HG03558 (cell line): ENCODE data around the gene SPATA25.
"Not testable (repeated sequence)": the region's sequence is repeated elsewhere in the genome, so short reads cannot be mapped to it uniquely, and the experiment has no call there.

Experiments
- ATAC-seq: cut with Tn5 transposase; IDR thresholded peaks from one replicate; pipeline ENCODE4 v1.9.1; 2021; ENCODE audit warnings: moderate number of reproducible peaks; ENCODE audit not compliant: unreplicated experiment; ENCODE audit errors: extremely low read depth

SPATA25 gene

DNA sequence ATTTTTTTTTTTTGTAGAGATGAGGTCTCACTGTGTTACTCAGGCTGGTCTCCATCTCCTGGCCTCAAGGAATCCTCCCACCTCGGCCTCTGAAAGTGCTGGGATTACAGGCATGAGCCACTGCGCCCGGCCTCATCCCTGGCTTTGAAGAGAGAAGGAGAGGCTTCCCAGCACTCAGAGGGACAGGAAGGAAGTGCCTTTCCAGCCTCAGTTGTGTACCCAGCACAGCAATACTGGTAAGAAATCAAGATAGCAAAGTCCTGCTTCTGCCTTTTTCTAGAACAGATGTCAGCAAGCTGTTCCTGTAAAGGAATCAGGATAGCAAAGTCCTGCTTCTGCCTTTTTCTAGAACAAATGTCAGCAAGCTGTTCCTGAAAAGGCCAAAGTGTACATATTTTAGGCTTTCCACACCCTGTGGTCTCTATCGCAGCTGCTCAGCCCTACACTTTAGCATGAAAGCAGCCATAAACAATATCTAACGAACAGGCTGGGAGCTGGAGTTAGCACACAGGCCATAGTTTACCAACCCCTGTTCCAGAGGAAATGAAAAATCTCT lies 30.8 kb upstream of the SPATA25 start:
- no peak for ATAC-seq

DNA sequence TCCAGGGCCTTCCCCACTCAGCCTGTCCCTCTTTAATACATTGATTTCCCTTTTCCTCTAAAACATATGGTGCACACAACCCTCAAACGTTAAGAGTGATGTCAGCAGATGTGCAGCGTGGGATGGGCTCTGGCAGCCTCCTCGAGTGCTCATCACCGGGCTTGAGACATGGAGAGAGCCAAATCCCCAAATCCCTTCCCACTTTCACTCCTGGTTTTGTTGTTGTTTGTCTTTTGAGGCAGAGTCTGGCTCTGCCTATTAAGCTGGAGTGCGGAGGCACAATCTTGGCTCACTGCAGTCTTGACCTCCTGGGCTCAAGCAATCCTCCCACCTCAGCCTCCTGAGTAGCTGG lies 30.3 kb upstream of the SPATA25 start:
- no peak for ATAC-seq

DNA sequence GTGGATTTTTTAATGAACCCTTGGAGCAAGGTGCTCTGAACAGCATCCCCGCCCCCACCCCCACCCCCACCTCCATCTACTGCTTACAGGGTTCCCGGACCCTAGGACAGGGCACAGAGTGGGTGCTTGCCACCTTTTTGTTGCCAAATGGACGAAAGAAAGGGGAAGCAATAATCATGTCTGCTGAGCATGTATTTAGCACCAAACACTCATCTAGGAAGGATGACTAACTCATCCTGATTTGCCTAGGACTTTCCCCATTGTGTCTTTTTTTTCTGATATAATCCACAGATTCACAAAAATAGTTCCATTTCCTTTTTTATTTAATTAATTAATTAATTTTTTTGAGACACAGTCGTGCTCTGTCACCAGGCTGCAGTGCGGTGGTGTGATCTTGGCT lies 25.7 kb upstream of the SPATA25 start:
- no peak for ATAC-seq

DNA sequence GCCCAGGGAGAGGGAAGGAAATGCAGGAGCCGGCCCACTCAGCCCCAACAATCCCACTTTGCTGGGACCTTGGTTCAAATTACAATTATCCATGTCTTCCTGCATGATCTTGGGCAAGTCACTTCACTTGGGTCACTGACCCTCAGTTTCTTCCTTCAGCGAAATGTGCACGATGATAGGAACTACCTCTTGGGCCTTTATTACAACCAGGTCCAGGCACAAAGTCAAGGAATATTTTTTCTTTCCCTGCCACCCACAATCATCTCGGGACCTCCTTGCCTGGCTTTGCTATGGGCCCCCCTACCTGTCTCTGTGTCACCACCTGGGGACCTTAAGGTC lies 24.9 kb upstream of the SPATA25 start:
- no peak for ATAC-seq

DNA sequence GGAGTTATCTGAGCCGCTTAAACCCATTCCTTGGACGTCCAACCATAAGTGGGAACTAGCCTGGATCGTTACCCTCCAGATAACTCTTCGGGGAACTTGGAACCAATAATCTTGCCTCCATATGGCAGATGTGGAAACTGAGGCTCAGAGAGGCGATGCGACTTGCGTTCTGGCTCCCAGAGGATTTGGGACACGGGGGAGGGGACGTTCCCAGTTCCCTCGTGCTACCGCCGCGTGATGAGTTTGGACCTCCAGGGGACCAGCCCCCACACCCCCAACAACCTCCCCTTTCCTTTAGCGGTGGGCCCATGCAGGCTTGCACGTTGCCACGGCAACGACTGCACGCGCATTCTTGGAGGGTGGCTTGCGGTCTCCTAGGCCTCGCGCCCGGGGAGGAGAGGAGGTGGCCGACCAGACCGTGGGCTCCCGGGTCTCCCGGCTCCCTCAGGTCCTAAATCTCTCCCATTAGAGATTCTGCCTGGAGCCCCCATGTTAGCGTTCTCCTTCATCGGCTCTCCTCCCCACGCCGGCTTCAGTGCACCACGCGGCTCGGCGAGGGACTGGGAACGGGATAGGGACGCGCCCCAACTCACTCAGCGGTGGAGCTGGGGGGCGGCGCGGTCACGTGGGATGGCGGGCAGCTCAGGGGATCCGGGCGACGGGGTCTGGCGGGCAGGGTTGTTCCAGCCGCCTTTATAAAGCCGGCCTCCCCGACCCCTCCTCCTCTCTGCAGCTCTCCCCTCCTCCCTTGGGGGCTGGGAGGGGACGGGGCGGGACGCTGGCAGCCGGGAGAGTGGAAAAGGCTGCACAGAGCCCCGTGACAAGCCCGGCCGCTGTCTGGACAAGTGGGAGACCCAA lies 24.3 kb upstream of the SPATA25 start, which contains the start of gene PLTP:
Gene PLTP, minus strand, starts transcription at position 670 of the 858 bp plus-strand sequence. CDS start 703 bp downstream, outside the sequence.
- ATAC-seq, result no peak

DNA sequence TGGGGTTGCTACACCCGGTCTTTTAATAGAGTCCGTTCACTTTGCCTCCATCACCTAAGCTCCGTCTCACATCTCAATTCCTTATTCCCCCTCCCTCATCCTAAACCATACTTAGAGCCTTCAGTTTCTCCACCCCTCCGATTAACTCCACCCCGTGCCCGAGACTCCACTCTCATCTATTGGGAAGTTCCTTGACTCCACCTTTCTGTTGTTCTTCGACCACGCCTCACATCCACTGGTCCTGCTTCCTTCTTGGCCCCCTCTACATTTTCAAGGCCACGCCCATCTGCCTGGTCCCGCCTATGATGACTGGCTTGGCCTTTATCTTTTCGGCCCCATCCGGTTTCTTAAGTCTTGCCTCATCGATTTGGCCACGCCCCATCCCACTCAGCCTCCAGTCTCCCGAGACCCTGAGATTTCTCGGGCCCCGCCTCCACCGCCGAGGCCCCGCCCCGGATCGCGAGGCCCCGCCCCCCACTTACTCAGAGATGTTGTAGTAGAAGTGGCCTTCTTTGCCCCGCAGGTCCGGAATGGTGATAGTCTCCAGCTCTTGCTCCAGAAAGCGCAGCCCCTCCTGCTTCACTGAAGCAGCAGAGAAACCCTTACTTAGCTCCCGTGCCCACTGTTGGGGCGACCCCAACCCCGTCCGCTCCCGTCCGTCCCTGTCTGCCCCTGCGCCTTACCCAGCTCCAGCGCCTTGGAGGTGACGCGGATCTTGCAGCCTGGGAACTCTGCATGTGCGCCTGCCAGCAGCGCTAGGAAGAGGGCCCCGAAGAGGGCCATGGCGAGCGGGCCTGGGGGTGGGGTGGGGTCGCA lies 23.5 kb upstream of the SPATA25 start:
- ATAC-seq, result peak; percentile 84

DNA sequence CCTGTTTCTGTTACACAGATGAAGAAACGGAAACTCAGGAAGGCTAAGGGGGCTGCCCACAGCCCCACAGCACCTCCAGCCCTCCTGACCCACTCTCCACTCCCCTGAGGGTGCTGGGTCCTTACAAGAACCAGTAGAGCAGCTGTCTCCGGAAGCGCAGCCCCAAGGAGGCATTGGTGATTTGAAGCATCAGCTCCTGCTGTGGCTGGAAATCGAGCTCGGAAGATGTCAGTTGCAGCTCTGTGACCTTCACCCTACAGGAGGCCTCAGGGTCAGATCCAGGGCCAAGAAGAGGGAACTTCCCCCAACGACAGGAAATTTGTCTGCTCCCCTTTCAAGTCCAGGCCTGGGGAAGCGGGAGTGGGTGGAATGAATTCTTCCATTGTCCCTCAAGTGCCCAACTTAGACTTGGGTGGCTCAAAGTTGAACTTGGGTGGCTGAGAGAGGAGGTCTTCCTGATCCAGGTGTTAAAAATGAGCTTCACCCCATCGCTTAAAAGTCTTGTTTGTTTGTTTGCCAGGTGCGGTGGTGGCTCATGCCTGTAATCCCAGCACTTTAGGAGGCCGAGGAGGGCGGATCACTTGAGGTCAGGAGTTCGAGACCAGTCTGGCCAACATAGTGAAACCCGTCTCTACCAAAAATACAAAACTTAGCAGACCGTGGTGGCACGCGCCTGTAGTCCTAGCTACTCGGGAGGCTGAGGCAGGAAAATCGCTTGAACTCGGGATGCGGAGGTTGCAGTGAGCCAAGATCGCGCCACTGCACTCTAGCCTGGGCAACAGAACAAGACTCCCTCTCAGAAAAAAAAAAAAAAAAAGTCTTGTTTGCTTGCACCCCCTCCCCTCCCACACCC lies 22.6 kb upstream of the SPATA25 start:
- ATAC-seq, result no peak

DNA sequence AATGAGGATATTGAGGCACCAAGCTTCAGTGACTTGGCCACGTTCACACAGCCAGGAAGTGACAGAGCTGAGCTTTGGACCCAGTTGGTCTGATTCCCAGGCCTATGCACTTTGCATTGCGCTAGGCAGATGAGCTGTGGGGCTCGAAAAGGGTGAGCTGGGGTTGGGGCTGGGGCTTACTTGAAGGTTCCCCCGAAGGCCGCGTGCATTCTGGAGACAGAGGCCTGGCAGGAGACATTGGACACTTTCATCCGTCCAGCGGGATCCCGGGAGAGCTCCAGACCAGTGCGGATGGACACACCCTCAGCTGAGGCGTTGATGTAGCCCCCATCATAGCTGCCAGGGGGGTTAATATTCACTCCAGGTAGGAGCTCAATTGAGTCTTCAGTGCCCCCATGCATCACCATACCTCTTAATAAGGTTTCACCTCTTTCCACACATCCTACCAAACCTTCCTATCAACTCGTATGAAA lies 21.9 kb upstream of the SPATA25 start:
- no peak for ATAC-seq

DNA sequence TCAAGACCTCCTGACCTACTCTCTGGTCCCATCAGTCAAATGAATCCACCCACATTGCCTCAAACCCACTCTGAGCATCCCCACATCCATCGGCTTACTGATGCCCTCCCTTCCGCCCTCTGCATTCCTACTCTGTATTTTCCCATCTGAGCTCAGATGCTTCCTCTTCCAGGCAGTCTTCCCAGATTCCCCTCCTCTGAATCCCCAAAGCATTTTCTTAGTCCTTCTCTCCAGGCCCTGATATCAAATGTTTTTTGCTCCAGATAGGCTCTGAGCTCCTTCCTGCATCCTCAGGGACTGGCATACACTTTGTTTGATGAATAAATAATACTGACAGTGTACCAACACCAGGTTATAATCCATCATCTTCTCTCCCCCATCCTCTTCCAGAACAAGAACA lies 20.7 kb upstream of the SPATA25 start:
- no peak for ATAC-seq

DNA sequence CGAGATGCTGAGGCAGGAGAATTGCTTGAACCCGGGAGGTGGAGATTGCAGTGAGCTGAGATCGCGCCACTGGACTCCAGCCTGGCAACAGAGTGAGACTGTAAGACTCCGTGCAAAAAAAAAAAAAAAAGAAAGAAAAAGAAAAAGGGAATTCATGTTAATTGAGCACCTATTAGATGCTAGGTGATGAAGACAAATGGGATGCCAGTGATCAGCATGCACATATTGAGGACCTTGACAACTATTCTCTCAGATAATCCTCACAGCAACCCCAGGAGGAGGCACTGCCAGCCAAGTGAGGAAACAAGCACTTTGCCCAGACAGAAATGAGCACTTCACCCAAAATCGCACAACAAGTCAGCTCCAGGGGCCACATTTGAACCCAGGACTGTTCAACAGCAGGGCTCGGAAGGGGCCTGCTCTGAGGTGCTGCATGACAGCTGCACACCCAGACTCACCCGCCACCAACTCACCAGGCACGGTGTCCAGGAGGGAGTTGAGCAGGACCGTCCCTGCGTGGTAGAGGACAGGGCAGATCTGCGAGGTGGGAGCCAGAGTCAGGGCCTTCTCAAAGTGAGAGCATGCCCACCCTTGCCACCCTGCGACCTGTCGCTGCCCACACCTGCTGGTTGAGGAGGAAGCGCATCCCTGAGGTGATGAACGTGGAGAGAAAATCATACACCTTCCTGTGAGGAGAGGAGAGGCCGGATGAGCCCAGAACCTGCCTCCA lies 20.0 kb upstream of the SPATA25 start:
- ATAC-seq, result no peak

DNA sequence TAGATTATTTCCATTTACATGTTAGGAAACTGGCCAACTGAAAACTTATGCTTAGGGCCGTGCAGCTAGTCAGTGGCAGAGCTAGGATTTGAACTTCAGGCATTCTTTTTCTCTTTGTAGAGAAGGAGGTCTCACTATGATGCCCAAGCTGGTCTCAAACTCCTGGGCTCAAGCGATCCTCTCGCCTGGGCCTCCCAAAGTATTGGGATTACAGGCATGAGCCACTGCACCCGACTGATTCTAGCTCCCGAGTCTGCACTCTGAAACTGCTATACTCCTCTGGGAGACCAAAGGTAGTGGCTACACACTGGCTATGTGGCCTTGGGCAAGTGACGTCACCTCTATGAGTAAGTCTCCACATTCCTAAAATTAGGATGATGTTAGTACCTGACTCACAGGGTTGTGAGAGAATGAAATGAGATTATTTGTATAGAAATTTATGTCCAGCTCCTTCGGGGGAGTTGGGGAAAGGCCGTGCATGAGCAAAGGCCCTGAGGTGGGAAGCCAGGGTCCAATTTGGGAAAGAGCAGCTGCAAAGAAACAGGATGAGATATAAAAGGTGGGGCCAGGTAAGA lies 18.2 kb upstream of the SPATA25 start:
- ATAC-seq, result no peak

DNA sequence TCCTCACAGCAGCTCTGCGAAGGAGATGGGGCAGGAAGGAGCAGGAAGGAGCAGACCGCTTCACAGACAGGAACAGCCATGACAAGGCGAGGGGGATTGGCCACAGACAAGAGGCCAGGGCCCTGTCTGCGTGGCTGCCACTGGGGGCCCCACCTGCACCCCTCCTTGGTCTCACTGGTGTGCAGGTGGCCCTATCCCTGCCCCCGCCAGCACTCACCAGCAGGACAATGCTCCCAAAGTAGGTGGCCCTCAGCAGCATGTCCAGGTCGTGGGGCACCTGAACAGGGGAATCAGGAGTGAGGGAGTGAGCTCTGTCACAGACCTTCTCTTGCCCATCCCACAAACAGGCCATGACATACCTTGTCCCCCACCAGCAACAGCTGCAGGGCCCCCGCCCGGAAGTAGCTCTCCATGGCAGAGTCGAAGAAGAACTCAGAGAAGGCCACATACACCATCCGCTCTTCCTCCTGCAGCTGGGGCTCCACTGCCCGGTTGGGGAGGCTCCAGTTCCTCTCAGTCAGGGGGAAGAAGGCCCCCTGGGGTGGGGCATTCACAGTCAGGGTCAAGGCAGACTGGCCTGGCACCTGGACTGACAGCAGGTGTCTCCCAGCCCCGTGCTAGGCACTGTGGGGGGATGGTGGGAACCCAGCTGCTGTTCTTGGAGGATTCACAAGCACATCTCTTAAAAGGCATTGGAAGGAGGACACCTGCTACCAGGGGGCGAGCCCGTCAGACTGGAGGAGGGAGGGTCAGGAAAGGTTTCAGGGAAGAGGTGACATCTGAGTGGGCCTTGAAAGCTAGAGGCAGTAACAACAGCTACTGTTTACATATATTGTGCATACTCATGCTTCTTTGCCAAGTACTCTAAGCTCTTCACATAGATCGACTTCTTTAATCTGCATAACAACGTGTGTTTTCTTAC lies 17.4 kb upstream of the SPATA25 start:
- no peak for ATAC-seq

DNA sequence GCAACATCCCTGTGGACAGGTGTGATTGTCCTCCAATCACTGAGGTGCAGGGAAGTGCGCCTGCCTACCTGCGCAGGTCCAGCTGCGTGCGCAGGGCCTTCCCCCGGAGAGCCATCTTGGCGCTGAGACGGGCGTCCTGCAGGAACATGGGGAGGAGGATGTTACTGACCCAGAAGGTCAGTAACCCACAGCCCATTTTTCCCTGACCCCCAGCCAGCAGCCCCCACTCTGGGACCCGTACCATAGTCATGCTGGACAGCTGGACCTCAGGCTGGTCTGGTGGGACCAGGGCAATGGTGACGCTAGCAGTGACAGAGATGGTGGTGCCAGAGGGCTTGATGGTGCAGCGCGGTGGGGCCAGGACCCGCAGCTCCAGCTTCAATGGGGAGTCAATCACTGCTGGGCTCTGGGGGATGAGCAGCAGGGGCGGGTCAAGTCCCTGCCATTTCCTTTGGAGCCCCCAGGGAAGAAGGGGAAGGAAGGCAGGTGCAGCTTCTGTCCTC lies 14.8 kb upstream of the SPATA25 start:
- ATAC-seq, result no peak

DNA sequence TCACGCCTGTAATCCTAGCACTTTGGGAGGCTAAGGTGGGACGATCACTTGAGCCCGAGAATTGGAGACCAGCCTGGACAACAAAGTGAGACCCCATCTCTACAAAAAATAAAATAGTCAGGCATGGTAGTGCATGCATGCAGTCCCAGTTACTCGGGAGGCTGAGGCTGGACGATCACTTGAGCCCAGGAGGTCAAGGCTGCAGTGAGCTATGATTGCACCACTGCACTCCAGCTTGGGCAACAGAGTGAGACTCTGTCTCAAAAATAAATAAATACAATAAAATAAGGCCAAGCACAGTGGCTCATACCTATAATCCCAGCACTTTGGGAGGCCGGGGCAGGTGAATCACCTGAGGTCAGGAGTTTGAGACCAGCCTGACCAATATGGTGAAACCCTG lies 13.9 kb upstream of the SPATA25 start:
- ATAC-seq, result not testable (repeated sequence)

DNA sequence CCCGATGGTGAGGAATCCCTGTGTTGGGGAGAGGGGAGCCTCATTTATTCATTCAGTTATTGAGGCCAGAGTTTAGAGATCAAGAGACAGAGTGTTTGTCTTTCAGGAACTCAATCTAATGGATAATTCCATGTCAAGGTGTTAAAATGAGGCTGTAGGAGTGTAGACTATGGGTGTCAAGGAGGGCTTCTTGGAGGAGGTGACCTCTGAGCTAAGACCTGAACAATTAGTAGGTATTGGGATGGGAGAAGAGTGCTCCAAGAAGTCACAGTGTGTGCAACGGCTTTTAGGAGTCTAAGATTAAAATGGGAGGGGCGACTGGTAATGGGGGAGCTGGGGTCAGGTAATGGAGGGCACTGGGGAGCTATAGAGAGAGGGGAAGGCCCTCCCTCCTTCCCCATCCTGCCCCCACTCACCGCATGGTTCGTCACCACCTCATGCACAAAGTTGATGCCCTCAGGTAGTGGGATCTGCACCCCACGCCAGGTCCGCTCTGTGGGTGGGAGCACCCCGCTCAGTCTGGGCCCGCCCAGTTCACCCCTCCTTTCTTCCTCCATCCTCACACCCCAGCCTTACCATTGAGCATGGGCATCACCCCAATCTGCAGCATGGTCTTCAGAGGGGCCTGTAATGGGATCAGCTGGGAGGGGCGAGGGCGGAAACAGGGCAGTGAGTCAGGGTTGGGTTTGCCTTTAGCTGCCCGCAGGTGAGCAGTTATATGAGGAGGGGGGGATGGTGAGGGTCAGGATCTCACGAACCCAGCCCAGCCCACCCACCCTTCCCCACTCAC lies 11.8 kb upstream of the SPATA25 start:
- ATAC-seq, result no peak

DNA sequence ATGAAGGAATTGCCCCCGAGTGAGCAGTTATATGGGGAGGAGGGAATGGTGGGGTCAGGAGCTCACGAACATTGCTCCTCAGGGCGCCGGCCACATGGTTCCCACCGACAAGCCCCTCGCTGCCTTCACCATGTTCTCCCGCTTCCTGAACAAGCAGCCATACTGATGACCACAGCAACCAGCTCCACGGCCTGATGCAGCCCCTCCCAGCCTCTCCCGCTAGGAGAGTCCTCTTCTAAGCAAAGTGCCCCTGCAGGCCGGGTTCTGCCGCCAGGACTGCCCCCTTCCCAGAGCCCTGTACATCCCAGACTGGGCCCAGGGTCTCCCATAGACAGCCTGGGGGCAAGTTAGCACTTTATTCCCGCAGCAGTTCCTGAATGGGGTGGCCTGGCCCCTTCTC lies 10.9 kb upstream of the SPATA25 start:
- ATAC-seq, result no peak

DNA sequence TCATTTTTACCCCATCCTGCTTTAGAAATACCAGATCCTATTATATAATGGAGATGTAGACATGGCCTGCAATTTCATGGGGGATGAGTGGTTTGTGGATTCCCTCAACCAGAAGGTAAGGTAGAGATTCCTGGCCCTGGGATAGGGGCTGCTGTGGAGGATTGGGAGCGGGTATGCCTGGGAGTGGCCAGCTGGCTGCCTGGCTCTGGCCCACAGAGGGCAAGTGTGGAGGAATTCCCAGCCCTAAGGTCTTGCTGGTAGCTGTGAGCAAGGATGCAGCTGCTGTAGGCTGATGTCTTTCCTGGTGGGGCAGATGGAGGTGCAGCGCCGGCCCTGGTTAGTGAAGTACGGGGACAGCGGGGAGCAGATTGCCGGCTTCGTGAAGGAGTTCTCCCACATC lies 10.3 kb upstream of the SPATA25 start:
- ATAC-seq, result no peak
